Activated CD8-positive, alpha-beta T cell treated with anti-CD3 and anti-CD28 coated beads for 36 hours (primary cell): Measurements from ENCODE around the gene RCOR3. TPM values are rescaled to one million over a fixed set of nuclear protein-coding genes. Genes with fewer than 3 reads are reported as not detected.

Experiments used
- ATAC-seq: fragments of 200-7000 bp; cut with Tn5 transposase; one replicate; pipeline ENCODE4 v1.10.0; 2021; ENCODE audit warnings: mild to moderate bottlenecking, moderate library complexity
- CTCF ChIA-PET: fragments of 350-600 bp; sonication (Branson Sonifier 250); formaldehyde crosslinking; loops from one replicate; lab custom pipeline; 2021; ENCODE audit warnings: antibody characterized with exemption; lab: Charles Lee
- POLR2A ChIA-PET: fragments of 350-600 bp; sonication (Branson Sonifier 250); formaldehyde crosslinking; loops from one replicate; lab custom pipeline; 2021; ENCODE audit warnings: antibody characterized with exemption; lab: Charles Lee
- DNase-seq: peaks from one replicate; pipeline ENCODE4 v3.0.0-alpha.2; 2020
- H3K27ac Mint-ChIP-seq: one replicate; pipeline ENCODE4 v1.8.0; 2021; ENCODE audit warnings: mild to moderate bottlenecking, mixed read lengths
- H3K27me3 Mint-ChIP-seq: one replicate; pipeline ENCODE4 v1.8.0; 2021; ENCODE audit warnings: mixed read lengths
- H3K36me3 Mint-ChIP-seq: one replicate; pipeline ENCODE4 v1.8.0; 2021; ENCODE audit warnings: low read depth, mixed read lengths
- H3K4me1 Mint-ChIP-seq: one replicate; pipeline ENCODE4 v1.8.0; 2021; ENCODE audit warnings: low read depth, mixed read lengths
- H3K4me3 Mint-ChIP-seq: one replicate; pipeline ENCODE4 v1.8.0; 2021; ENCODE audit warnings: mild to moderate bottlenecking, moderate library complexity, mixed read lengths
- H3K9me3 Mint-ChIP-seq: one replicate; pipeline ENCODE4 v1.8.0; 2021; ENCODE audit warnings: mixed read lengths
- CTCF ChIP-seq: fragments of 200-600 bp; IDR thresholded peaks from one replicate; pipeline ENCODE4 v1.8.0; 2022; ENCODE audit warnings: antibody characterized with exemption, mild to moderate bottlenecking
- intact Hi-C: fragments of 100-400 bp; cut with micrococcal nuclease; formaldehyde crosslinking; loops from one replicate; pipeline ENCODE4 v1.10.0; 2022
- total RNA-seq, 2 experiments: library from RNA; stranded (reverse); gene quantifications; one replicate each; pipeline ENCODE4 v1.2.3, GENCODE V29; 2021

RCOR3 gene
- total RNA-seq, 2 experiments from 2014 or later, result 25.7 to 30.7 TPM

GRCh38 chr1:211328084-211328694 is 69.0 kb downstream of the RCOR3 start:
- intact Hi-C loops, result loop anchor here (5.0 to 10.0 kb wide), 3 partner anchors 54 to 327 kb away; no protein-coding TSS in a partner anchor
- Mint-ChIP-seq H3K27ac (peak overlapping the region; percentile 93), H3K4me1 (peaks cover 74% of the 10 kb centered on the region), H3K27me3 (no peaks in the 10 kb centered on the region), H3K36me3 (peaks cover 24% of the 10 kb centered on the region), H3K9me3 (no peaks in the 10 kb centered on the region), H3K4me3 (peak overlapping the region; percentile 83)
- DNase-seq, result no peak
- CTCF ChIA-PET, result interaction anchor here (0.7 to 4.1 kb wide), 9 partner anchors 9 to 186 kb away, joined by 3 to 25 read pairs (median 8); no protein-coding TSS in a partner anchor
- TF ChIP-seq CTCF, result no peak
- POLR2A ChIA-PET, result interaction anchor here (0.9 to 4.6 kb wide), 9 partner anchors 10 to 87 kb away, joined by 3 to 45 read pairs (median 3); no protein-coding TSS in a partner anchor
- no peak for ATAC-seq

- ATAC-seq, result no peak
Observed at GRCh38 chr1:211328866-211329475, 69.8 kb downstream of the RCOR3 start.

GRCh38 chr1:211329764-211330201 is 70.6 kb downstream of the RCOR3 start:
- CTCF ChIA-PET, result interaction anchor here (1.0 to 4.1 kb wide), 5 partner anchors 7 to 196 kb away, joined by 4 to 25 read pairs (median 8); partner anchors contain the start of gene KCNH1
- no peak for DNase-seq
- Mint-ChIP-seq H3K4me3 (peak overlapping the region; percentile 83), H3K9me3 (no peaks in the 10 kb centered on the region), H3K4me1 (peaks cover 73% of the 10 kb centered on the region), H3K27ac (peak overlapping the region; percentile 93), H3K36me3 (peaks cover 26% of the 10 kb centered on the region), H3K27me3 (no peaks in the 10 kb centered on the region)
- no peak for TF ChIP-seq CTCF
- ATAC-seq, result peak; percentile 8
- POLR2A ChIA-PET, result interaction anchor here (0.8 to 4.6 kb wide), 6 partner anchors 9 to 277 kb away, joined by 3 to 45 read pairs (median 4); no protein-coding TSS in a partner anchor
- intact Hi-C loops, result loop anchor here (5.0 to 10.0 kb wide), 3 partner anchors 53 to 325 kb away; no protein-coding TSS in a partner anchor

More at GRCh38 chr1:211328866-211329475, 69.8 kb downstream of the RCOR3 start:
- peak overlapping the region; percentile 83 for H3K4me3 Mint-ChIP-seq
- intact Hi-C loops, result loop anchor here (5.0 to 10.0 kb wide), 3 partner anchors 53 to 326 kb away; no protein-coding TSS in a partner anchor
- no peak for DNase-seq
- peaks cover 71% of the 10 kb centered on the region for H3K4me1 Mint-ChIP-seq
- ChIA-PET CTCF (interaction anchor here (0.7 to 4.1 kb wide), 8 partner anchors 8 to 195 kb away, joined by 3 to 25 read pairs (median 8); partner anchors contain the start of gene KCNH1), POLR2A (interaction anchor here (0.5 to 4.6 kb wide), 11 partner anchors 10 to 278 kb away, joined by 3 to 45 read pairs (median 3); no protein-coding TSS in a partner anchor)
- no peaks in the 10 kb centered on the region for H3K9me3 Mint-ChIP-seq
- peaks cover 24% of the 10 kb centered on the region for H3K36me3 Mint-ChIP-seq
- no peak for TF ChIP-seq CTCF
- H3K27me3 Mint-ChIP-seq, result no peaks in the 10 kb centered on the region
- peak overlapping the region; percentile 93 for H3K27ac Mint-ChIP-seq

- Mint-ChIP-seq H3K4me3 (peak overlapping the region; percentile 83), H3K27ac (peak overlapping the region; percentile 93), H3K27me3 (no peaks in the 10 kb centered on the region), H3K4me1 (peaks cover 76% of the 10 kb centered on the region), H3K9me3 (no peaks in the 10 kb centered on the region), H3K36me3 (peaks cover 33% of the 10 kb centered on the region)
- DNase-seq, result no peak
- POLR2A ChIA-PET, result interaction anchor here (0.9 to 4.6 kb wide), 3 partner anchors 8 to 276 kb away, joined by 3 to 45 read pairs (median 3); no protein-coding TSS in a partner anchor
- CTCF ChIA-PET, result interaction anchor here (4.1 kb wide), 1 partner anchor 10 kb away, joined by 25 read pairs; no protein-coding TSS in a partner anchor
- no peak for TF ChIP-seq CTCF
- no peak for ATAC-seq
- intact Hi-C loops, result no loop called here
Observed at GRCh38 chr1:211330282-211330936, 71.2 kb downstream of the RCOR3 start.
